ENCODE results near the gene KRTAP4-12. TPM values are rescaled to one million over a fixed set of nuclear protein-coding genes. Genes with fewer than 3 reads are reported as not detected.
"Not testable (repeated sequence)": the region's sequence is repeated elsewhere in the genome, so short reads cannot be mapped to it uniquely, and the experiment has no call there.

KRTAP4-12 gene
- polyA plus RNA-seq, 3 donors = not detected

GRCh38 chr17:41107941-41108450 is 16.0 kb downstream of the KRTAP4-12 start:
- no peak for TF ChIP-seq CTCF (IDR thresholded peaks at IDR 0.05)
- WGBS (ENCODE audit: insufficient coverage) = no CpG with 5 or more reads among the region's 1 CpG
- H2AFZ ChIP-seq (ENCODE audit: insufficient read depth, low read depth, low read length, poor library complexity, severe bottlenecking) = no peak overlapping the region
- no peak overlapping the region for H3K27ac Mint-ChIP-seq
- H3K4me2 ChIP-seq (replicated peaks; ENCODE audit: extremely low read depth, low read length, poor library complexity, severe bottlenecking) = no peak overlapping the region
- H4K20me1 ChIP-seq (ENCODE audit: insufficient read depth, low read length) = no peaks in the 10 kb centered on the region
- H3K27me3 Mint-ChIP-seq (ENCODE audit: low read depth in 3 of 3) = peaks cover 0 to 3% (median 1%) of the 10 kb centered on the region in 3 donors
- intact Hi-C loops (cut with micrococcal nuclease) = no loop called here
- no peaks in the 10 kb centered on the region for H3K79me2 ChIP-seq (ENCODE audit: insufficient read depth, low read length)
- H3K4me1 Mint-ChIP-seq = peaks cover 8% of the 10 kb centered on the region
- H3K9ac ChIP-seq (ENCODE audit: insufficient read depth, low read length, poor library complexity, severe bottlenecking) = no peak overlapping the region
- H3K36me3 ChIP-seq (replicated peaks in 1 of 2; ENCODE audit: control insufficient read depth in 1 of 2, insufficient read depth in 2 of 2, low read length in 2 of 2) = no peaks in the 10 kb centered on the region
- no peaks in the 10 kb centered on the region for H3K36me3 Mint-ChIP-seq
- no peak overlapping the region for H3K4me3 Mint-ChIP-seq
- no peaks in the 10 kb centered on the region for H3K9me3 ChIP-seq (replicated peaks in 1 of 2; ENCODE audit: control insufficient read depth in 1 of 2, insufficient read depth in 1 of 2, low read length in 2 of 2)
- H3K4me3 ChIP-seq (replicated peaks in 1 of 3; ENCODE audit: low read depth in 2 of 3, low read length in 3 of 3) = no peak overlapping the region
- no peak overlapping the region for H3K27ac ChIP-seq (ENCODE audit: low read depth in 1 of 2, low read length in 2 of 2)
- peaks cover 5 to 15% of the 10 kb centered on the region in 2 donors for H3K4me1 ChIP-seq (ENCODE audit: control insufficient read depth in 1 of 2, insufficient read depth in 2 of 2, low read length in 2 of 2)
- no peak for DNase-seq
- H3K9me3 Mint-ChIP-seq = peaks cover 2 to 15% (median 7%) of the 10 kb centered on the region in 7 donors
- no peaks in the 10 kb centered on the region for H3K27me3 ChIP-seq (ENCODE audit: control insufficient read depth in 2 of 2, insufficient read depth in 2 of 2, low read length in 2 of 2)

GRCh38 chr17:41105347-41105746 is 18.6 kb downstream of the KRTAP4-12 start, which contains the start of gene KRTAP4-9:
TSS of gene KRTAP4-9 (plus strand) at chr17:41105389. CDS start at chr17:41105389, 0 bp downstream.
- H3K4me1 ChIP-seq (ENCODE audit: control insufficient read depth in 1 of 2, insufficient read depth in 2 of 2, low read length in 2 of 2) = peaks cover 5 to 15% of the 10 kb centered on the region in 2 donors
- H3K9me3 ChIP-seq (replicated peaks in 1 of 2; ENCODE audit: control insufficient read depth in 1 of 2, insufficient read depth in 1 of 2, low read length in 2 of 2); H3K79me2 ChIP-seq (ENCODE audit: insufficient read depth, low read length); H3K27ac Mint-ChIP-seq; H3K4me2 ChIP-seq (replicated peaks; ENCODE audit: extremely low read depth, low read length, poor library complexity, severe bottlenecking); H3K9ac ChIP-seq (ENCODE audit: insufficient read depth, low read length, poor library complexity, severe bottlenecking); H3K27ac ChIP-seq (ENCODE audit: low read depth in 1 of 2, low read length in 2 of 2); H3K36me3 Mint-ChIP-seq; DNase-seq; H3K9me3 Mint-ChIP-seq; H3K4me3 ChIP-seq (replicated peaks in 1 of 3; ENCODE audit: low read depth in 2 of 3, low read length in 3 of 3); H3K27me3 Mint-ChIP-seq (ENCODE audit: low read depth in 3 of 3); H3K36me3 ChIP-seq (replicated peaks in 1 of 2; ENCODE audit: control insufficient read depth in 1 of 2, insufficient read depth in 2 of 2, low read length in 2 of 2); H3K4me1 Mint-ChIP-seq; H4K20me1 ChIP-seq (ENCODE audit: insufficient read depth, low read length); intact Hi-C loops (cut with micrococcal nuclease); H2AFZ ChIP-seq (ENCODE audit: insufficient read depth, low read depth, low read length, poor library complexity, severe bottlenecking); H3K4me3 Mint-ChIP-seq; H3K27me3 ChIP-seq (ENCODE audit: control insufficient read depth in 2 of 2, insufficient read depth in 2 of 2, low read length in 2 of 2): not testable (repeated sequence)
- WGBS (ENCODE audit: insufficient coverage) = 98% methylated on average over 9 of the region's 10 CpGs

- intact Hi-C loops (cut with micrococcal nuclease); H3K9me3 Mint-ChIP-seq; H4K20me1 ChIP-seq (ENCODE audit: insufficient read depth, low read length); H3K79me2 ChIP-seq (ENCODE audit: insufficient read depth, low read length); H3K36me3 Mint-ChIP-seq; H3K9ac ChIP-seq (ENCODE audit: insufficient read depth, low read length, poor library complexity, severe bottlenecking); H3K27ac Mint-ChIP-seq; H3K4me2 ChIP-seq (replicated peaks; ENCODE audit: extremely low read depth, low read length, poor library complexity, severe bottlenecking); H3K9me3 ChIP-seq (replicated peaks in 1 of 2; ENCODE audit: control insufficient read depth in 1 of 2, insufficient read depth in 1 of 2, low read length in 2 of 2); H3K27ac ChIP-seq (ENCODE audit: low read depth in 1 of 2, low read length in 2 of 2); H3K36me3 ChIP-seq (replicated peaks in 1 of 2; ENCODE audit: control insufficient read depth in 1 of 2, insufficient read depth in 2 of 2, low read length in 2 of 2); H2AFZ ChIP-seq (ENCODE audit: insufficient read depth, low read depth, low read length, poor library complexity, severe bottlenecking); DNase-seq; H3K4me3 ChIP-seq (replicated peaks in 1 of 3; ENCODE audit: low read depth in 2 of 3, low read length in 3 of 3); H3K27me3 Mint-ChIP-seq (ENCODE audit: low read depth in 3 of 3); H3K27me3 ChIP-seq (ENCODE audit: control insufficient read depth in 2 of 2, insufficient read depth in 2 of 2, low read length in 2 of 2); H3K4me3 Mint-ChIP-seq: not testable (repeated sequence)
- no CpG with 5 or more reads among the region's 2 CpGs for WGBS (ENCODE audit: insufficient coverage)
- H3K4me1 Mint-ChIP-seq = peaks cover 13% of the 10 kb centered on the region
- H3K4me1 ChIP-seq (ENCODE audit: control insufficient read depth in 1 of 2, insufficient read depth in 2 of 2, low read length in 2 of 2) = peaks cover 5 to 15% of the 10 kb centered on the region in 2 donors
Observed at GRCh38 chr17:41104386-41105038, 19.5 kb downstream of the KRTAP4-12 start.

Data from CD14-positive monocyte (primary cell).